Transverse colon (tissue), 4 donors: ENCODE data around the gene P2RX2. TPM values are rescaled to one million over a fixed set of nuclear protein-coding genes. Genes with fewer than 3 reads are reported as not detected.

ENCODE experiments used
- DNase-seq: peaks from one replicate; pipeline ENCODE4 v3.0.0-alpha.2; 2019
- H3K27ac ChIP-seq, 4 donors: fragments of 200-600 bp; sonication (generic); 2 replicates each; pipeline ENCODE4 v1.5.1; 2016 to 2018; ENCODE audit warnings: inconsistent platforms in 4 of 4
- H3K27me3 ChIP-seq: fragments of 200-600 bp; sonication (generic); 2 replicates; pipeline ENCODE4 v1.5.1; 2017; ENCODE audit warnings: inconsistent platforms
- H3K36me3 ChIP-seq, 4 donors: fragments of 200-600 bp; sonication (generic); 2 replicates each; pipeline ENCODE4 v1.5.1; 2017 to 2019; ENCODE audit warnings: inconsistent platforms in 4 of 4
- H3K4me1 ChIP-seq, 4 donors: fragments of 200-600 bp; sonication (generic); 2 replicates each; pipeline ENCODE4 v1.5.1; 2017 to 2020; ENCODE audit warnings: inconsistent platforms in 4 of 4
- H3K4me3 ChIP-seq, 4 donors: fragments of 200-600 bp; sonication (generic); 1 replicate in 1 of 4; 2 replicates in 3 of 4; pipeline versions ENCODE4 v1.5.1 to v1.6.1; 2017 to 2019; ENCODE audit warnings: inconsistent platforms in 4 of 4
- H3K9me3 ChIP-seq, 2 donors: fragments of 200-600 bp; sonication (generic); 2 replicates each; pipeline ENCODE4 v1.5.1; 2017 to 2019; ENCODE audit warnings: inconsistent platforms in 2 of 2
- CTCF ChIP-seq, 5 experiments: fragments of 200-600 bp in 3 of 5; fragments of 450-650 bp in 2 of 5; sonication (generic) in 3 of 5; IDR thresholded peaks; 1 replicate in 2 of 5; 2 replicates in 3 of 5; pipeline ENCODE4 v1.5.1; 2016 to 2017; ENCODE audit warnings: antibody characterized with exemption in 5 of 5, inconsistent platforms in 3 of 5, mild to moderate bottlenecking in 2 of 5, moderate library complexity in 1 of 5
- EP300 ChIP-seq: sonication (generic); formaldehyde crosslinking; IDR thresholded peaks from one replicate; pipeline ENCODE4 v1.6.1; 2017; ENCODE audit warnings: antibody characterized with exemption, low read depth
- POLR2A ChIP-seq: fragments of 450-650 bp; IDR thresholded peaks from one replicate; pipeline ENCODE4 v1.6.1; 2016; ENCODE audit warnings: antibody characterized with exemption, mild to moderate bottlenecking, moderate library complexity
- POLR2AphosphoS5 ChIP-seq, 3 donors: sonication (generic); formaldehyde crosslinking; IDR thresholded peaks; one replicate each; pipeline ENCODE4 v1.6.1; 2016; ENCODE audit warnings: antibody characterized with exemption in 3 of 3
- WGBS, 2 donors: methylation state at CpG; one replicate each; pipeline ENCODE4 v1.1.5; 2018; ENCODE audit warnings: low coverage in 1 of 2; 5-methylcytosine and 5-hydroxymethylcytosine counted together
- in situ Hi-C, 4 donors: fragments of 200-750 bp; cut with MboI; loops; one replicate each; pipeline versions ENCODE4 v1.15.0 to v1.15.1; 2017; ENCODE audit warnings: low sequenced_read_pairs in 3 of 4, low pct_ligation_motif_present in 1 of 4, low pct_unique_long_range_greater_than_20kb in 1 of 4
- intact Hi-C: fragments of 100-400 bp; cut with DNase I; formaldehyde crosslinking; loops from one replicate; pipeline ENCODE4 v1.15.1; 2023; ENCODE audit warnings: low total_unique reads
- total RNA-seq, 4 donors: library from RNA; depleted of rRNA; stranded (reverse); fragments of >200 nt; gene quantifications; one replicate each; pipeline ENCODE4 v1.1.0, GENCODE V29; 2016

The P2RX2 gene
- total RNA-seq, 4 donors from 2014 or later, result 0.96 to 2.1 TPM; not detected in 2

DNA sequence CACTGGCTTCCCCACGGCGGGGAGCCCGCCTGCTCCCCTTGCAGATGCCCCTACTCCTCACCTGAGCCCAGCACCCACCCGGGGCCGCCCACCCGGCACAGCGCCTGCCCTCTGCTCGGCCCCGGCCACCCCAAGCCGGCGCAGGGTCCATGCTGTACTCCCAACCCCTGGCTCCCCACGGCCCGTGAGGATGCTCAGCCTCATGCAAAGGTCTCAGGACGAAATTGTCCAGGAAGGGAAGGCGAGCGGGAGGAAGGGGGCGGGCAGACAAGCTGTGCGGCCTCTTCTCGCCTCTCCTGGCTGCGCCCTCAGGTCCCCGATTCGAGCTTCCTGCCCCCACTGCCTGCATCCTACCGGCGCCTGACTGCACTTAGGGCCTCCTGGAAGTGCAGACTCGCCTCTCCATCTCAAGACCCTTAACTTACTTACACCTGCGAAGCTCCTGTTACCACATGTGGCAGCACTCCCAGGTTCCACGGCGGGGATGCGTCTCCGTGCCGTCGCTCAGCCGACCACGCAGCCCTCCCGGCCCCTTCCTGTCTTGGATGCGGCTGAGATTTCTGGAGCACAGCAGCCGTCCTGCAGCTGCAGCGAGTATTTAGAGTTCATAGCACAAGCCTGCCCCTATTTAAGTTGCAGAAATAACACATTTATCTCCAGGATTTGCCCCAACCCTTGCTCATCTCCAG, 26.1 kb upstream of the P2RX2 start:
- in situ Hi-C loops, result no loop called here
- WGBS, 2 donors, result 90 to 92% methylated on average over 4 to 34 of the region's 38 CpGs

GRCh38 chr12:132593071-132593470, 25.5 kb upstream of the P2RX2 start:
- in situ Hi-C loops (no loop called here), intact Hi-C loops (no loop called here)
- Histone ChIP-seq H3K4me1 (peaks cover 2 to 9% (median 6%) of the 10 kb centered on the region in 4 donors), H3K36me3 (no peaks in the 10 kb centered on the region), H3K27ac (peak overlapping the region in 1 of 4 donors; percentile 58), H3K27me3 (peaks cover 11% of the 10 kb centered on the region), H3K9me3 (no peaks in the 10 kb centered on the region), H3K4me3 (no peak overlapping the region)
- no peak for DNase-seq
- 73 to 77% methylated on average over 4 to 21 of the region's 21 CpGs for WGBS, 2 donors
- TF ChIP-seq CTCF (IDR thresholded peaks at IDR 0.05) (no peak), EP300 (no peak), POLR2A (no peak), POLR2AphosphoS5 (IDR thresholded peaks at IDR 0.05) (no peak)

More for the DNA sequence above, 26.1 kb upstream of the P2RX2 start:
- no peak for DNase-seq
- Histone ChIP-seq H3K9me3 (no peaks in the 10 kb centered on the region), H3K36me3 (no peaks in the 10 kb centered on the region), H3K4me3 (no peak overlapping the region), H3K27me3 (peaks cover 11% of the 10 kb centered on the region), H3K4me1 (peaks cover 2 to 7% (median 6%) of the 10 kb centered on the region in 4 donors), H3K27ac (no peak overlapping the region)
- intact Hi-C loops, result no loop called here
- TF ChIP-seq POLR2AphosphoS5 (IDR thresholded peaks at IDR 0.05) (no peak), EP300 (no peak), POLR2A (no peak), CTCF (IDR thresholded peaks at IDR 0.05) (no peak)

DNA sequence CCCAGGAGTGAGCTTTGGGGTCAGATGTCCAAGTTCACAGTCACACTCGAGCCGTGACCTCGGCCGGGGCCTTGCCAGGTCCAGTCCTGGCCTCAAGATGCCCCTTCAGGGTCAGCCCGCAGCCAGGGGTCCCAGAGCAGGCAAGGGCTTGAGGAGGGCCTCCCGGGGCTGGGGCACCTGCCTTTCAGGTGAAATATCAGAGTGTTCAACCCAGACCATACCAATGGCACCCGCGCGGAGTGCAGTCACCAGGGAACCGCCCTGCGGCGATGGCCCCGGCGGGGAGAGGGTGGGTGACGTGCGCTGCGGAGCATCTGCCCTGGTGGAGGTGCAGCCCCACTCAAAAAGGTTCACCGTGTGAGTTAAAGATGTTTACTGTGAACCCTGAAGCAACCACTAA, 25.1 kb upstream of the P2RX2 start:
- H3K4me1 ChIP-seq, result peaks cover 2 to 9% (median 7%) of the 10 kb centered on the region in 4 donors
- peak overlapping the region in 3 of 4 donors; percentile 45 to 60 (median 58) for H3K27ac ChIP-seq
- H3K36me3 ChIP-seq, result no peaks in the 10 kb centered on the region
- no peaks in the 10 kb centered on the region for H3K9me3 ChIP-seq
- WGBS, 2 donors, result 52 to 64% methylated on average over 4 to 18 of the region's 18 CpGs
- in situ Hi-C loops (no loop called here), intact Hi-C loops (no loop called here)
- H3K4me3 ChIP-seq, result peak overlapping the region in 3 of 4 donors; percentile 11 to 43 (median 23)
- TF ChIP-seq EP300 (no peak), CTCF (IDR thresholded peaks at IDR 0.05) (no peak), POLR2AphosphoS5 (IDR thresholded peaks at IDR 0.05) (no peak), POLR2A (no peak)
- DNase-seq, result no peak
- peaks cover 11% of the 10 kb centered on the region for H3K27me3 ChIP-seq

GRCh38 chr12:132593938-132594358, 24.6 kb upstream of the P2RX2 start:
- H3K27ac ChIP-seq, result peak overlapping the region in 3 of 4 donors; percentile 45 to 60 (median 58)
- peak overlapping the region in 3 of 4 donors; percentile 11 to 43 (median 23) for H3K4me3 ChIP-seq
- in situ Hi-C loops (no loop called here), intact Hi-C loops (no loop called here)
- TF ChIP-seq CTCF (IDR thresholded peaks at IDR 0.05) (no peak), EP300 (no peak), POLR2A (peak; percentile 31), POLR2AphosphoS5 (IDR thresholded peaks at IDR 0.05) (no peak)
- WGBS, 2 donors, result 7 to 13% methylated on average over 5 to 11 of the region's 11 CpGs
- peaks cover 11% of the 10 kb centered on the region for H3K27me3 ChIP-seq
- H3K9me3 ChIP-seq, result no peaks in the 10 kb centered on the region
- peaks cover 2 to 13% (median 9%) of the 10 kb centered on the region in 4 donors for H3K4me1 ChIP-seq
- no peaks in the 10 kb centered on the region for H3K36me3 ChIP-seq
- peak; percentile 95 for DNase-seq
